ENCODE data around the gene PRKCQ. TPM values are rescaled to one million over a fixed set of nuclear protein-coding genes. Genes with fewer than 3 reads are reported as not detected.

PRKCQ gene
- total and polyA plus RNA-seq, 2 of the 8 experiments (the other 6 are each of a cell fraction or from before 2014, with no cell fraction given), result 9.1 to 22.6 TPM

GRCh38 chr10:6385665-6386064, 194.4 kb downstream of the PRKCQ start:
- DNase-seq (ENCODE audit: low read depth in 1 of 2, low spot score in 2 of 2), result no peak
- Histone ChIP-seq H3K27me3 (replicated peaks in 1 of 4; ENCODE audit: control insufficient read depth in 3 of 4, extremely low read depth in 1 of 4, insufficient read depth in 3 of 4, low read length in 3 of 4) (no peaks in the 10 kb centered on the region), H3K18ac (ENCODE audit: extremely low read depth, low read length) (no peak overlapping the region), H4K91ac (replicated peaks; ENCODE audit: insufficient read length, low read length) (no peak overlapping the region), H3K56ac (replicated peaks; ENCODE audit: insufficient read length, low read depth, low read length) (no peak overlapping the region), H2BK5ac (ENCODE audit: low read depth, low read length) (no peak overlapping the region), H3K36me3 (ENCODE audit: control insufficient read depth in 2 of 4, insufficient read depth in 4 of 4, low read length in 3 of 4) (no peaks in the 10 kb centered on the region), H2BK15ac (ENCODE audit: low read length) (no peak overlapping the region), H2BK120ac (replicated peaks; ENCODE audit: low read depth, low read length) (no peak overlapping the region), H3K79me2 (ENCODE audit: control insufficient read depth in 1 of 2, insufficient read depth in 2 of 2, low read length in 2 of 2) (no peaks in the 10 kb centered on the region; a peak in 1 of 4 replicates), H3K4me2 (ENCODE audit: insufficient read depth in 1 of 2, low read depth in 2 of 2, low read length in 2 of 2) (no peak overlapping the region), H3K23me2 (ENCODE audit: low read depth, low read length) (no peaks in the 10 kb centered on the region; the same call in 1 of the 2 replicates), H2AFZ (ENCODE audit: low read length) (no peak overlapping the region), H3K27ac (ENCODE audit: low read depth, low read length) (no peak overlapping the region), H3K14ac (ENCODE audit: insufficient read length) (no peak overlapping the region), H3K79me1 (ENCODE audit: low read depth, low read length) (no peaks in the 10 kb centered on the region), H2BK12ac (ENCODE audit: low read depth, low read length) (no peak overlapping the region), H3K23ac (ENCODE audit: insufficient read length) (no peak overlapping the region), H4K20me1 (replicated peaks in 1 of 2; ENCODE audit: control insufficient read depth in 1 of 2, insufficient read depth in 2 of 2, low read length in 2 of 2) (peaks cover 0 to 2% of the 10 kb centered on the region in 2 experiments), H3K4ac (replicated peaks; ENCODE audit: insufficient read length, low read depth, low read length) (no peak overlapping the region), H2AK5ac (ENCODE audit: low read depth, low read length) (no peak overlapping the region), H4K5ac (ENCODE audit: insufficient read length, low read depth, low read length) (no peak overlapping the region), H3K4me1 (replicated peaks in 1 of 4; ENCODE audit: control insufficient read depth in 3 of 4, insufficient read depth in 4 of 4, low read length in 3 of 4) (no peaks in the 10 kb centered on the region), H3K9me3 (ENCODE audit: insufficient read depth in 2 of 2, low read depth in 1 of 2, low read length in 1 of 2) (peaks cover 13 to 22% of the 10 kb centered on the region in 2 experiments), H3K4me3 (ENCODE audit: extremely low read depth in 1 of 4, insufficient read depth in 2 of 4, low read depth in 3 of 4, low read length in 4 of 4) (no peak overlapping the region), H4K8ac (ENCODE audit: extremely low read depth, insufficient read depth, low read length) (no peak overlapping the region), H3K9ac (replicated peaks in 1 of 4; ENCODE audit: extremely low read depth in 1 of 4, low read depth in 3 of 4, low read length in 3 of 4) (no peak overlapping the region), H2BK20ac (ENCODE audit: low read length) (no peak overlapping the region)
- FAIRE-seq, result no peak
- POLR2A ChIA-PET (ENCODE audit: partially characterized antibody), result interaction anchor here (1.3 kb wide), 1 partner anchor 10 kb away, joined by 4 read pairs; no protein-coding TSS in a partner anchor
- CTCF ChIA-PET (ENCODE audit: partially characterized antibody), result interaction anchor here (0.6 to 1.4 kb wide), 4 partner anchors 12 to 522 kb away, joined by 3 to 5 read pairs (median 3); no protein-coding TSS in a partner anchor
- TF ChIP-seq SP2 (IDR thresholded peaks at IDR 0.05; ENCODE audit: low read length), result no peak
- no peak for TF ChIP-seq CHD1 (IDR thresholded peaks at IDR 0.05; ENCODE audit: low read depth, low read length)
- TF ChIP-seq SIX5 (IDR thresholded peaks at IDR 0.05; ENCODE audit: low read depth, low read length), result no peak
- no peak for TF ChIP-seq SAP30 (IDR thresholded peaks at IDR 0.05; ENCODE audit: insufficient read depth, insufficient replicate concordance, low read length)
- no peak for TF ChIP-seq MAFK (IDR thresholded peaks at IDR 0.05; ENCODE audit: low read depth, low read length)
- no peak for TF ChIP-seq TEAD4 (IDR thresholded peaks at IDR 0.05; ENCODE audit: low read depth, low read length)
- WGBS, 2 experiments (ENCODE audit: extremely low coverage in 1 of 2, insufficient coverage in 1 of 2, insufficient read length in 1 of 2, insufficient replicate concordance in 2 of 2, low coverage in 1 of 2, low lambda C conversion rate in 2 of 2, missing lambda C conversion rate in 1 of 2), result 58% methylated on average over 3 of the region's 3 CpGs; no CpG with 5 or more reads in 1 of the 2 experiments
